Fibroblast of lung (primary cell): ENCODE results near the gene HRG. TPM values are rescaled to one million over a fixed set of nuclear protein-coding genes. Genes with fewer than 3 reads are reported as not detected.

Experiments used
- DNase-seq, 2 donors: peaks; one replicate each; pipeline versions ENCODE4 v3.0.0 to v3.0.0-alpha.2; 2010; ENCODE audit warnings: low read depth in 2 of 2
- H2AFZ ChIP-seq: 2 replicates; pipeline ENCODE4 v1.5.1; 2012; ENCODE audit warnings: low read length, control low read depth, inconsistent platforms
- H3K27ac ChIP-seq: 2 replicates; pipeline ENCODE4 v1.5.1; 2011; ENCODE audit warnings: low read length, control low read depth; ENCODE audit not compliant: insufficient read depth
- H3K27me3 ChIP-seq: 2 replicates; pipeline ENCODE4 v1.5.1; 2011; ENCODE audit warnings: mild to moderate bottlenecking, low read length; ENCODE audit not compliant: control insufficient read depth, insufficient read depth
- H3K36me3 ChIP-seq: 2 replicates; pipeline ENCODE4 v1.5.1; 2011; ENCODE audit warnings: low read length; ENCODE audit not compliant: control insufficient read depth, insufficient read depth
- H3K4me1 ChIP-seq: 2 replicates; pipeline ENCODE4 v1.5.1; 2011; ENCODE audit warnings: low read length; ENCODE audit not compliant: control insufficient read depth, insufficient read depth; ENCODE audit errors: extremely low read depth
- H3K4me2 ChIP-seq: 2 replicates; pipeline ENCODE4 v1.5.1; 2011; ENCODE audit warnings: low read length, control low read depth; ENCODE audit not compliant: insufficient read depth; ENCODE audit errors: extremely low read depth
- H3K4me3 ChIP-seq, 4 experiments: fragments of 200-600 bp in 1 of 4; sonication (generic) in 1 of 4; replicated peaks in 1 of 4; 2 replicates each; pipeline ENCODE4 v1.5.1; 2011 to 2016; ENCODE audit warnings: low read length in 4 of 4, low read depth in 3 of 4, mild to moderate bottlenecking in 3 of 4, control low read depth in 2 of 4, inconsistent platforms in 1 of 4, mixed read lengths in 1 of 4; ENCODE audit not compliant: insufficient read depth in 1 of 4; ENCODE audit errors: control extremely low read depth in 1 of 4
- H3K79me2 ChIP-seq: 2 replicates; pipeline ENCODE4 v1.5.1; 2012; ENCODE audit warnings: mild to moderate bottlenecking, low read length, inconsistent platforms; ENCODE audit not compliant: control insufficient read depth, insufficient read depth
- H3K9ac ChIP-seq: 2 replicates; pipeline ENCODE4 v1.5.1; 2011; ENCODE audit warnings: mild to moderate bottlenecking, low read length, control low read depth; ENCODE audit not compliant: insufficient read depth
- H3K9me3 ChIP-seq: 2 replicates; pipeline ENCODE4 v1.5.1; 2012; ENCODE audit warnings: low read depth, low read length; ENCODE audit not compliant: control insufficient read depth, insufficient read depth
- H4K20me1 ChIP-seq: 2 replicates; pipeline ENCODE4 v1.5.1; 2011; ENCODE audit warnings: low read length; ENCODE audit not compliant: control insufficient read depth, insufficient read depth; ENCODE audit errors: extremely low read depth
- CTCF ChIP-seq, 2 donors: IDR thresholded peaks in 1 of 2; conservative IDR thresholded peaks in 1 of 2; 1 replicate in 1 of 2; 2 replicates in 1 of 2; pipeline ENCODE4 v1.5.1; 2011 to 2012; ENCODE audit warnings: low read length in 2 of 2, control low read depth in 1 of 2, inconsistent platforms in 1 of 2, low read depth in 1 of 2, mild to moderate bottlenecking in 1 of 2
- EZH2 ChIP-seq: IDR thresholded peaks from 2 replicates; pipeline ENCODE4 v1.5.1; 2012; ENCODE audit warnings: low read length, control low read depth, mild to moderate bottlenecking; ENCODE audit errors: missing control alignments
- polyA plus RNA-seq, 2 donors: library from polyadenylated mRNA; depleted of rRNA in 1 of 2; stranded (reverse) in 1 of 2; unstranded in 1 of 2; fragments of >200 nt; gene quantifications; 2 replicates each; pipeline ENCODE4 v1.2.1, GENCODE V29; 2011 to 2012; ENCODE audit warnings: missing spikeins in 1 of 2
- total RNA-seq: library from RNA; depleted of rRNA; stranded (reverse); fragments of >200 nt; gene quantifications from 2 replicates; pipeline ENCODE4 v1.2.1, GENCODE V29; 2014

Gene HRG
- total and polyA plus RNA-seq, 2 donors (not counting 1 experiment from before 2014, with no cell fraction given): not detected

- no peaks in the 10 kb centered on the region for H3K36me3 ChIP-seq
- H3K27me3 ChIP-seq: no peaks in the 10 kb centered on the region
- H3K4me1 ChIP-seq: no peaks in the 10 kb centered on the region
- no peak for DNase-seq
- H3K4me3 ChIP-seq: no peak overlapping the region
- no peaks in the 10 kb centered on the region for H3K9me3 ChIP-seq
- no peak overlapping the region for H2AFZ ChIP-seq
- TF ChIP-seq EZH2 (no peak), CTCF (conservative IDR thresholded peaks at IDR 0.05 in 1 of 2, IDR thresholded peaks at IDR 0.05 in 1 of 2; ENCODE audit: low read depth in 1 of 2, low read length in 2 of 2) (no peak)
- H3K27ac ChIP-seq: no peak overlapping the region
- H4K20me1 ChIP-seq: no peaks in the 10 kb centered on the region
- H3K4me2 ChIP-seq: no peak overlapping the region
- no peaks in the 10 kb centered on the region for H3K79me2 ChIP-seq
- no peak overlapping the region for H3K9ac ChIP-seq
These were observed 1.3 kb upstream of the HRG start for GRCh38 chr3:186664506-186664905.

GRCh38 chr3:186668426-186668825 is 2.6 kb downstream of the HRG start:
- Histone ChIP-seq H3K9me3 (no peaks in the 10 kb centered on the region), H3K79me2 (no peaks in the 10 kb centered on the region)
- DNase-seq: no peak

GRCh38 chr3:186669378-186670084 is 3.7 kb downstream of the HRG start:
- Histone ChIP-seq H3K4me3 (no peak overlapping the region), H3K4me1 (no peaks in the 10 kb centered on the region), H4K20me1 (no peaks in the 10 kb centered on the region), H3K9ac (no peak overlapping the region), H3K36me3 (no peaks in the 10 kb centered on the region), H3K4me2 (no peak overlapping the region), H3K79me2 (no peaks in the 10 kb centered on the region), H3K27me3 (peaks cover 3% of the 10 kb centered on the region), H3K9me3 (no peaks in the 10 kb centered on the region), H3K27ac (no peak overlapping the region), H2AFZ (no peak overlapping the region)
- DNase-seq: no peak
- no peak for TF ChIP-seq EZH2
- no peak for TF ChIP-seq CTCF (conservative IDR thresholded peaks at IDR 0.05 in 1 of 2, IDR thresholded peaks at IDR 0.05 in 1 of 2; ENCODE audit: low read depth in 1 of 2, low read length in 2 of 2)

More at GRCh38 chr3:186668426-186668825, 2.6 kb downstream of the HRG start:
- no peak overlapping the region for H2AFZ ChIP-seq
- H3K4me2 ChIP-seq: no peak overlapping the region
- H3K36me3 ChIP-seq: no peaks in the 10 kb centered on the region
- TF ChIP-seq EZH2 (no peak), CTCF (conservative IDR thresholded peaks at IDR 0.05 in 1 of 2, IDR thresholded peaks at IDR 0.05 in 1 of 2; ENCODE audit: low read depth in 1 of 2, low read length in 2 of 2) (no peak)
- no peaks in the 10 kb centered on the region for H4K20me1 ChIP-seq
- no peak overlapping the region for H3K9ac ChIP-seq
- no peak overlapping the region for H3K4me3 ChIP-seq
- H3K27me3 ChIP-seq: no peaks in the 10 kb centered on the region
- no peak overlapping the region for H3K27ac ChIP-seq
- no peaks in the 10 kb centered on the region for H3K4me1 ChIP-seq
